HEK293 (cell line): ENCODE data around the gene PGC.
A peak's percentile ranks its signal among the peaks of the same experiment; 100 is the strongest.

ENCODE experiments used
- BCL11A ChIP-seq: fragments of 450-650 bp; formaldehyde crosslinking; IDR thresholded peaks from 2 replicates; pipeline ENCODE4 v1.5.1; 2016; ENCODE audit warnings: low read depth, missing biosample characterization, missing genetic modification characterization
- GLIS2 ChIP-seq: fragments of 450-650 bp; formaldehyde crosslinking; IDR thresholded peaks from 2 replicates; pipeline ENCODE4 v1.5.1; 2016; ENCODE audit warnings: missing biosample characterization, missing genetic modification characterization
- HOXC10 ChIP-seq: sonication (generic); formaldehyde crosslinking; IDR thresholded peaks from 2 replicates; pipeline ENCODE4 v1.8.1; 2023; ENCODE audit warnings: mild to moderate bottlenecking, missing genetic modification reagents
- KLF1 ChIP-seq: fragments of 450-650 bp; formaldehyde crosslinking; IDR thresholded peaks from 2 replicates; pipeline ENCODE4 v1.5.1; 2016; ENCODE audit warnings: missing biosample characterization, missing genetic modification characterization
- KLF10 ChIP-seq: fragments of 450-650 bp; IDR thresholded peaks from 2 replicates; pipeline ENCODE4 v1.5.1; 2018; ENCODE audit warnings: missing biosample characterization, mild to moderate bottlenecking, missing genetic modification characterization
- KLF9 ChIP-seq: fragments of 450-650 bp; formaldehyde crosslinking; IDR thresholded peaks from 2 replicates; pipeline ENCODE4 v1.5.1; 2016; ENCODE audit warnings: missing biosample characterization, missing genetic modification characterization, low read depth
- ZIC2 ChIP-seq: fragments of 450-650 bp; formaldehyde crosslinking; IDR thresholded peaks from 2 replicates; pipeline ENCODE4 v1.5.1; 2016; ENCODE audit warnings: missing biosample characterization, missing genetic modification characterization
- ZNF248 ChIP-seq: fragments of 450-650 bp; formaldehyde crosslinking; IDR thresholded peaks from 2 replicates; pipeline ENCODE4 v1.5.1; 2017; ENCODE audit warnings: missing biosample characterization, missing genetic modification characterization
- ZNF335 ChIP-seq: fragments of 450-650 bp; formaldehyde crosslinking; conservative IDR thresholded peaks from 2 replicates; pipeline ENCODE4 v1.5.1; 2016; ENCODE audit warnings: missing biosample characterization, missing genetic modification characterization
- ZNF341 ChIP-seq: fragments of 450-650 bp; formaldehyde crosslinking; IDR thresholded peaks from 2 replicates; pipeline ENCODE4; 2016; ENCODE audit warnings: low read depth, missing biosample characterization, missing genetic modification characterization
- ZNF560 ChIP-seq: fragments of 450-650 bp; formaldehyde crosslinking; IDR thresholded peaks from 2 replicates; pipeline ENCODE4 v1.5.1; 2017; ENCODE audit warnings: missing biosample characterization, missing genetic modification characterization, borderline replicate concordance
- ZNF561 ChIP-seq: fragments of 450-650 bp; IDR thresholded peaks from 2 replicates; pipeline ENCODE4 v1.5.1; 2018; ENCODE audit warnings: missing biosample characterization, missing genetic modification characterization, borderline replicate concordance
- ZNF585B ChIP-seq: fragments of 450-650 bp; formaldehyde crosslinking; IDR thresholded peaks from 2 replicates; pipeline ENCODE4 v1.5.1; 2016; ENCODE audit warnings: missing biosample characterization, missing genetic modification characterization
- ZNF600 ChIP-seq: fragments of 450-650 bp; formaldehyde crosslinking; IDR thresholded peaks from 2 replicates; pipeline ENCODE4 v1.5.1; 2016; ENCODE audit warnings: missing biosample characterization, missing genetic modification characterization
- ZNF677 ChIP-seq: fragments of 450-650 bp; IDR thresholded peaks from 2 replicates; pipeline ENCODE4 v1.5.0; 2018; ENCODE audit warnings: missing biosample characterization, mild to moderate bottlenecking, missing genetic modification characterization, moderate library complexity
- ZNF837 ChIP-seq: fragments of 450-650 bp; formaldehyde crosslinking; IDR thresholded peaks from 2 replicates; pipeline ENCODE4 v1.5.1; 2016; ENCODE audit warnings: missing biosample characterization, missing genetic modification characterization
- ZSCAN16 ChIP-seq: fragments of 450-650 bp; formaldehyde crosslinking; IDR thresholded peaks from 2 replicates; pipeline ENCODE4 v1.5.1; 2016; ENCODE audit warnings: missing biosample characterization, missing genetic modification characterization
- ZSCAN30 ChIP-seq: fragments of 450-650 bp; IDR thresholded peaks from 2 replicates; pipeline ENCODE4 v1.5.1; 2018; ENCODE audit warnings: missing biosample characterization, mild to moderate bottlenecking, missing genetic modification characterization, moderate library complexity
- TF ChIP-seq, protein P1 (sequence below): fragments of 450-650 bp; formaldehyde crosslinking; IDR thresholded peaks from 2 replicates; pipeline ENCODE4 v1.5.1; 2016; ENCODE audit warnings: missing biosample characterization, missing genetic modification characterization
- TF ChIP-seq, protein P2 (sequence below): fragments of 450-650 bp; formaldehyde crosslinking; IDR thresholded peaks from 2 replicates; pipeline ENCODE4 v1.5.1; 2016; ENCODE audit warnings: missing biosample characterization, missing genetic modification characterization
- TF ChIP-seq, protein P3 (sequence below): fragments of 450-650 bp; formaldehyde crosslinking; optimal IDR thresholded peaks from 2 replicates; pipeline ENCODE3; 2016; ENCODE audit warnings: missing biosample characterization, mild to moderate bottlenecking, missing genetic modification characterization
- TF ChIP-seq, protein P4 (sequence below): fragments of 450-650 bp; formaldehyde crosslinking; IDR thresholded peaks from 2 replicates; pipeline ENCODE4 v1.5.1; 2016; ENCODE audit warnings: missing biosample characterization, missing genetic modification characterization
- TF ChIP-seq, protein P5 (sequence below): fragments of 450-650 bp; formaldehyde crosslinking; IDR thresholded peaks from 2 replicates; pipeline ENCODE4 v1.5.1; 2016; ENCODE audit warnings: missing biosample characterization, missing genetic modification characterization

PGC gene

DNA sequence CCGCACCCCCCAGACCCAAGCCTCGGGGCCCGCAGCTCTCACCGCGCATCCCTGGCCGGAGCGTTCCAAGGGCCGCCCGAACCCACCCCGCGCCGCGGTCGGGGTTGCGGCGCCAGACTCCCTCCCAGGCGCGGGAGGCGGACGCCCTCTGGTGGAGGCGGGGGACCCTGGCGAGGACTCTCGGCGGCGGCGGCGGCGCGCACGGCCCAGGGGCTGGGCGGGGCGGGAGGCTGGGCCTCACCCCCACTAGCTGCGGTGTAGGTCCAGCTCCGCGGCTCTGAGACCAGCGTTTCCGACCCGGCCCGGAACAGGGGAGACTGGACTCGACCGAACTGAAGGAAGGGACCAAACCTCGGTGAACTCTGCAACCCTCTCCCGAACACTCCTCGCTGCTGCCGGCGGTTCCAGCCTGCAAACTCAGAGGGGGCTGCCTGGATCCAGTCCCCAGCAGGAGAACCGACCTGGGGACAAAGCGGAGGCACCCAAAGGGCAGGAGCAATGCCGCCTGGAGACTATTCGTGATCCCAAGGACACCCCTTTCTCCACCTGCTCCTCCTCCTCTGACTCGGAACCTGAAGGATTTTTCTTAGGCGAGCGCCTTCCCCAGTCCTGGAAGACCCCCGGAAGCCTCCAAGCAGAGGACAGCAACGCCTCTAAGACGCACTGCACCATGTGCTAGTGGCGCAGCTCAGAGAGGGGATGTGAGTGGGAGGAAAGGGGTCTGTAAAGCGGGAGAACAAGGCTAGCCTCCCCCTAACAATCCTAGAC is 39.4 kb upstream of the PGC start (continued):
- peak; percentile 89 for TF ChIP-seq KLF9 (tag by site-specific recombination)
- peak; percentile 92; the same call in 1 of the 2 replicates for TF ChIP-seq ZNF600 (tag by site-specific recombination)
- TF ChIP-seq BCL11A (tag by site-specific recombination) = peak; percentile 23; the same call in 1 of the 2 replicates
- TF ChIP-seq ZSCAN16 = 0 out of 2 replicates have a peak, but pooled peaks have one; percentile 14
- TF ChIP-seq ZNF677 (tag by site-specific recombination) = 0 out of 2 replicates have a peak, but pooled peaks have one; percentile 17
- TF ChIP-seq, protein P1, sequence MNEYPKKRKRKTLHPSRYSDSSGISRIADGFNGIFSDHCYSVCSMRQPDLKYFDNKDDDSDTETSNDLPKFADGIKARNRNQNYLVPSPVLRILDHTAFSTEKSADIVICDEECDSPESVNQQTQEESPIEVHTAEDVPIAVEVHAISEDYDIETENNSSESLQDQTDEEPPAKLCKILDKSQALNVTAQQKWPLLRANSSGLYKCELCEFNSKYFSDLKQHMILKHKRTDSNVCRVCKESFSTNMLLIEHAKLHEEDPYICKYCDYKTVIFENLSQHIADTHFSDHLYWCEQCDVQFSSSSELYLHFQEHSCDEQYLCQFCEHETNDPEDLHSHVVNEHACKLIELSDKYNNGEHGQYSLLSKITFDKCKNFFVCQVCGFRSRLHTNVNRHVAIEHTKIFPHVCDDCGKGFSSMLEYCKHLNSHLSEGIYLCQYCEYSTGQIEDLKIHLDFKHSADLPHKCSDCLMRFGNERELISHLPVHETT (tag by site-specific recombination) = no peak
- peak; percentile 86 for TF ChIP-seq ZSCAN30 (tag by site-specific recombination)
- peak; percentile 63 for TF ChIP-seq KLF1 (tag by site-specific recombination)
- 0 out of 2 replicates have a peak, but pooled peaks have one; percentile 17 for TF ChIP-seq ZIC2
- no peak for TF ChIP-seq ZNF837
- TF ChIP-seq, protein P2, sequence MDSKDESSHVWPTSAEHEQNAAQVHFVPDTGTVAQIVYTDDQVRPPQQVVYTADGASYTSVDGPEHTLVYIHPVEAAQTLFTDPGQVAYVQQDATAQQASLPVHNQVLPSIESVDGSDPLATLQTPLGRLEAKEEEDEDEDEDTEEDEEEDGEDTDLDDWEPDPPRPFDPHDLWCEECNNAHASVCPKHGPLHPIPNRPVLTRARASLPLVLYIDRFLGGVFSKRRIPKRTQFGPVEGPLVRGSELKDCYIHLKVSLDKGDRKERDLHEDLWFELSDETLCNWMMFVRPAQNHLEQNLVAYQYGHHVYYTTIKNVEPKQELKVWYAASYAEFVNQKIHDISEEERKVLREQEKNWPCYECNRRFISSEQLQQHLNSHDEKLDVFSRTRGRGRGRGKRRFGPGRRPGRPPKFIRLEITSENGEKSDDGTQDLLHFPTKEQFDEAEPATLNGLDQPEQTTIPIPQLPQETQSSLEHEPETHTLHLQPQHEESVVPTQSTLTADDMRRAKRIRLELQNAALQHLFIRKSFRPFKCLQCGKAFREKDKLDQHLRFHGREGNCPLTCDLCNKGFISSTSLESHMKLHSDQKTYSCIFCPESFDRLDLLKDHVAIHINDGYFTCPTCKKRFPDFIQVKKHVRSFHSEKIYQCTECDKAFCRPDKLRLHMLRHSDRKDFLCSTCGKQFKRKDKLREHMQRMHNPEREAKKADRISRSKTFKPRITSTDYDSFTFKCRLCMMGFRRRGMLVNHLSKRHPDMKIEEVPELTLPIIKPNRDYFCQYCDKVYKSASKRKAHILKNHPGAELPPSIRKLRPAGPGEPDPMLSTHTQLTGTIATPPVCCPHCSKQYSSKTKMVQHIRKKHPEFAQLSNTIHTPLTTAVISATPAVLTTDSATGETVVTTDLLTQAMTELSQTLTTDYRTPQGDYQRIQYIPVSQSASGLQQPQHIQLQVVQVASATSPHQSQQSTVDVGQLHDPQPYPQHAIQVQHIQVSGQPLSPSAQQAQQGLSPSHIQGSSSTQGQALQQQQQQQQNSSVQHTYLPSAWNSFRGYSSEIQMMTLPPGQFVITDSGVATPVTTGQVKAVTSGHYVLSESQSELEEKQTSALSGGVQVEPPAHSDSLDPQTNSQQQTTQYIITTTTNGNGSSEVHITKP (tag by site-specific recombination) = peak; percentile 81
- no peak for TF ChIP-seq ZNF585B (tag by site-specific recombination)
- TF ChIP-seq ZNF560 (tag by site-specific recombination) = no peak
- peak; percentile 65 for TF ChIP-seq ZNF341 (tag by site-specific recombination)
- TF ChIP-seq ZNF335 (tag by site-specific recombination) = 0 out of 2 replicates have a peak, but pooled peaks have one; percentile 2
- TF ChIP-seq, protein P3, sequence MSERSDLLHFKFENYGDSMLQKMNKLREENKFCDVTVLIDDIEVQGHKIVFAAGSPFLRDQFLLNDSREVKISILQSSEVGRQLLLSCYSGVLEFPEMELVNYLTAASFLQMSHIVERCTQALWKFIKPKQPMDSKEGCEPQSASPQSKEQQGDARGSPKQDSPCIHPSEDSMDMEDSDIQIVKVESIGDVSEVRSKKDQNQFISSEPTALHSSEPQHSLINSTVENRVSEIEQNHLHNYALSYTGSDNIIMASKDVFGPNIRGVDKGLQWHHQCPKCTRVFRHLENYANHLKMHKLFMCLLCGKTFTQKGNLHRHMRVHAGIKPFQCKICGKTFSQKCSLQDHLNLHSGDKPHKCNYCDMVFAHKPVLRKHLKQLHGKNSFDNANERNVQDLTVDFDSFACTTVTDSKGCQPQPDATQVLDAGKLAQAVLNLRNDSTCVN (tag by site-specific recombination) = peak; percentile 46
- TF ChIP-seq, protein P4, sequence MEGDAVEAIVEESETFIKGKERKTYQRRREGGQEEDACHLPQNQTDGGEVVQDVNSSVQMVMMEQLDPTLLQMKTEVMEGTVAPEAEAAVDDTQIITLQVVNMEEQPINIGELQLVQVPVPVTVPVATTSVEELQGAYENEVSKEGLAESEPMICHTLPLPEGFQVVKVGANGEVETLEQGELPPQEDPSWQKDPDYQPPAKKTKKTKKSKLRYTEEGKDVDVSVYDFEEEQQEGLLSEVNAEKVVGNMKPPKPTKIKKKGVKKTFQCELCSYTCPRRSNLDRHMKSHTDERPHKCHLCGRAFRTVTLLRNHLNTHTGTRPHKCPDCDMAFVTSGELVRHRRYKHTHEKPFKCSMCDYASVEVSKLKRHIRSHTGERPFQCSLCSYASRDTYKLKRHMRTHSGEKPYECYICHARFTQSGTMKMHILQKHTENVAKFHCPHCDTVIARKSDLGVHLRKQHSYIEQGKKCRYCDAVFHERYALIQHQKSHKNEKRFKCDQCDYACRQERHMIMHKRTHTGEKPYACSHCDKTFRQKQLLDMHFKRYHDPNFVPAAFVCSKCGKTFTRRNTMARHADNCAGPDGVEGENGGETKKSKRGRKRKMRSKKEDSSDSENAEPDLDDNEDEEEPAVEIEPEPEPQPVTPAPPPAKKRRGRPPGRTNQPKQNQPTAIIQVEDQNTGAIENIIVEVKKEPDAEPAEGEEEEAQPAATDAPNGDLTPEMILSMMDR (tag by site-specific recombination) = peak; percentile 51; the same call in 1 of the 2 replicates
- TF ChIP-seq GLIS2 (tag by site-specific recombination) = peak; percentile 87
- TF ChIP-seq HOXC10 (CRISPR knock-in tag) = 0 out of 2 replicates have a peak, but pooled peaks have one; percentile 90
- peak; percentile 84 for TF ChIP-seq ZNF561 (tag by site-specific recombination)
- TF ChIP-seq, protein P5, sequence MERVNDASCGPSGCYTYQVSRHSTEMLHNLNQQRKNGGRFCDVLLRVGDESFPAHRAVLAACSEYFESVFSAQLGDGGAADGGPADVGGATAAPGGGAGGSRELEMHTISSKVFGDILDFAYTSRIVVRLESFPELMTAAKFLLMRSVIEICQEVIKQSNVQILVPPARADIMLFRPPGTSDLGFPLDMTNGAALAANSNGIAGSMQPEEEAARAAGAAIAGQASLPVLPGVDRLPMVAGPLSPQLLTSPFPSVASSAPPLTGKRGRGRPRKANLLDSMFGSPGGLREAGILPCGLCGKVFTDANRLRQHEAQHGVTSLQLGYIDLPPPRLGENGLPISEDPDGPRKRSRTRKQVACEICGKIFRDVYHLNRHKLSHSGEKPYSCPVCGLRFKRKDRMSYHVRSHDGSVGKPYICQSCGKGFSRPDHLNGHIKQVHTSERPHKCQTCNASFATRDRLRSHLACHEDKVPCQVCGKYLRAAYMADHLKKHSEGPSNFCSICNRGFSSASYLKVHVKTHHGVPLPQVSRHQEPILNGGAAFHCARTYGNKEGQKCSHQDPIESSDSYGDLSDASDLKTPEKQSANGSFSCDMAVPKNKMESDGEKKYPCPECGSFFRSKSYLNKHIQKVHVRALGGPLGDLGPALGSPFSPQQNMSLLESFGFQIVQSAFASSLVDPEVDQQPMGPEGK (tag by site-specific recombination) = peak; percentile 36; the same call in 1 of the 2 replicates
- TF ChIP-seq ZNF248 (tag by site-specific recombination) = no peak
- TF ChIP-seq KLF10 (tag by site-specific recombination) = peak; percentile 64; the same call in 1 of the 2 replicates
